Measurements from ENCODE around the gene SH3PXD2A.

The SH3PXD2A gene

GRCh38 chr10:103798511-103798910 lies 56.9 kb downstream of the SH3PXD2A start:
- Mint-ChIP-seq H3K4me1 (peaks cover 7% of the 10 kb centered on the region), H3K4me3 (no peak overlapping the region), H3K36me3 (no peaks in the 10 kb centered on the region), H3K9me3 (no peaks in the 10 kb centered on the region), H3K27ac (no peak overlapping the region), H3K27me3 (peaks cover 7% of the 10 kb centered on the region)
- ATAC-seq (ENCODE audit: low read depth) (no peak), DNase-seq (ENCODE audit: low spot score in 2 of 2) (no peak)

GRCh38 chr10:103797857-103798256 lies 57.5 kb downstream of the SH3PXD2A start:
- DNase-seq (ENCODE audit: low spot score in 2 of 2) (no peak), ATAC-seq (ENCODE audit: low read depth) (no peak)
- H3K36me3 Mint-ChIP-seq = no peaks in the 10 kb centered on the region
- peaks cover 7% of the 10 kb centered on the region for H3K4me1 Mint-ChIP-seq
- no peak overlapping the region for H3K27ac Mint-ChIP-seq
- H3K9me3 Mint-ChIP-seq = no peaks in the 10 kb centered on the region
- no peak overlapping the region for H3K4me3 Mint-ChIP-seq
- H3K27me3 Mint-ChIP-seq = peaks cover 7% of the 10 kb centered on the region

GRCh38 chr10:103795634-103796270 lies 59.6 kb downstream of the SH3PXD2A start:
- H3K9me3 Mint-ChIP-seq = no peaks in the 10 kb centered on the region
- H3K4me3 Mint-ChIP-seq = no peak overlapping the region
- peaks cover 3% of the 10 kb centered on the region for H3K4me1 Mint-ChIP-seq
- H3K27ac Mint-ChIP-seq = no peak overlapping the region
- no peaks in the 10 kb centered on the region for H3K36me3 Mint-ChIP-seq
- peaks cover 7% of the 10 kb centered on the region for H3K27me3 Mint-ChIP-seq
- ATAC-seq (ENCODE audit: low read depth) (no peak), DNase-seq (ENCODE audit: low spot score in 2 of 2) (no peak)

GRCh38 chr10:103794996-103795395 lies 60.4 kb downstream of the SH3PXD2A start:
- ATAC-seq (ENCODE audit: low read depth) (no peak), DNase-seq (ENCODE audit: low spot score in 2 of 2) (no peak)
- Mint-ChIP-seq H3K36me3 (no peaks in the 10 kb centered on the region), H3K4me1 (peaks cover 2% of the 10 kb centered on the region), H3K27me3 (peaks cover 7% of the 10 kb centered on the region), H3K27ac (no peak overlapping the region), H3K4me3 (no peak overlapping the region), H3K9me3 (no peaks in the 10 kb centered on the region)

- DNase-seq (ENCODE audit: low spot score in 2 of 2) = no peak
- Mint-ChIP-seq H3K36me3 (no peaks in the 10 kb centered on the region), H3K27ac (no peak overlapping the region), H3K9me3 (no peaks in the 10 kb centered on the region), H3K27me3 (peaks cover 7% of the 10 kb centered on the region), H3K4me1 (peaks cover 2% of the 10 kb centered on the region), H3K4me3 (no peak overlapping the region)
- ATAC-seq (ENCODE audit: low read depth) = no peak
These were observed 61.2 kb downstream of the SH3PXD2A start for GRCh38 chr10:103793920-103794883.

- Mint-ChIP-seq H3K9me3 (no peaks in the 10 kb centered on the region), H3K27ac (no peak overlapping the region), H3K27me3 (peaks cover 8% of the 10 kb centered on the region), H3K4me3 (no peak overlapping the region), H3K36me3 (no peaks in the 10 kb centered on the region), H3K4me1 (peaks cover 2% of the 10 kb centered on the region)
- ATAC-seq (ENCODE audit: low read depth) (no peak), DNase-seq (ENCODE audit: low spot score in 2 of 2) (no peak)
These were observed 61.9 kb downstream of the SH3PXD2A start for GRCh38 chr10:103793429-103793828.

- no peak for DNase-seq (ENCODE audit: low spot score in 2 of 2)
- no peak for ATAC-seq (ENCODE audit: low read depth)
- Mint-ChIP-seq H3K27ac (no peak overlapping the region), H3K27me3 (peaks cover 8% of the 10 kb centered on the region), H3K4me1 (peaks cover 2% of the 10 kb centered on the region), H3K4me3 (no peak overlapping the region), H3K36me3 (no peaks in the 10 kb centered on the region), H3K9me3 (no peaks in the 10 kb centered on the region)
These were observed 62.8 kb downstream of the SH3PXD2A start for GRCh38 chr10:103792547-103792946.

- H3K9me3 Mint-ChIP-seq = no peaks in the 10 kb centered on the region
- no peak overlapping the region for H3K4me3 Mint-ChIP-seq
- peaks cover 8% of the 10 kb centered on the region for H3K27me3 Mint-ChIP-seq
- H3K36me3 Mint-ChIP-seq = no peaks in the 10 kb centered on the region
- H3K27ac Mint-ChIP-seq = no peak overlapping the region
- no peak for DNase-seq (ENCODE audit: low spot score in 2 of 2)
- ATAC-seq (ENCODE audit: low read depth) = no peak
- H3K4me1 Mint-ChIP-seq = peaks cover 2% of the 10 kb centered on the region
These were observed 63.5 kb downstream of the SH3PXD2A start for GRCh38 chr10:103791858-103792257.

- peaks cover 2% of the 10 kb centered on the region for H3K4me1 Mint-ChIP-seq
- DNase-seq (ENCODE audit: low spot score in 2 of 2) (no peak), ATAC-seq (ENCODE audit: low read depth) (no peak)
- peaks cover 6% of the 10 kb centered on the region for H3K27me3 Mint-ChIP-seq
- H3K4me3 Mint-ChIP-seq = no peak overlapping the region
- no peaks in the 10 kb centered on the region for H3K9me3 Mint-ChIP-seq
- H3K27ac Mint-ChIP-seq = no peak overlapping the region
- no peaks in the 10 kb centered on the region for H3K36me3 Mint-ChIP-seq
These were observed 64.1 kb downstream of the SH3PXD2A start for GRCh38 chr10:103791291-103791690.

- DNase-seq (ENCODE audit: low spot score in 2 of 2) = no peak
- peaks cover 5% of the 10 kb centered on the region for H3K27me3 Mint-ChIP-seq
- no peak overlapping the region for H3K4me3 Mint-ChIP-seq
- peaks cover under 1% of the 10 kb centered on the region for H3K4me1 Mint-ChIP-seq
- H3K36me3 Mint-ChIP-seq = no peaks in the 10 kb centered on the region
- H3K9me3 Mint-ChIP-seq = no peaks in the 10 kb centered on the region
- H3K27ac Mint-ChIP-seq = no peak overlapping the region
- ATAC-seq (ENCODE audit: low read depth) = no peak
These were observed 64.8 kb downstream of the SH3PXD2A start for GRCh38 chr10:103790580-103790979.

- no peak for ATAC-seq (ENCODE audit: low read depth)
- H3K27me3 Mint-ChIP-seq = peaks cover 8% of the 10 kb centered on the region
- no peaks in the 10 kb centered on the region for H3K4me1 Mint-ChIP-seq
- H3K36me3 Mint-ChIP-seq = no peaks in the 10 kb centered on the region
- no peak overlapping the region for H3K4me3 Mint-ChIP-seq
- no peaks in the 10 kb centered on the region for H3K9me3 Mint-ChIP-seq
- no peak for DNase-seq (ENCODE audit: low spot score in 2 of 2)
- no peak overlapping the region for H3K27ac Mint-ChIP-seq
These were observed 65.6 kb downstream of the SH3PXD2A start for GRCh38 chr10:103789771-103790201.

GRCh38 chr10:103789161-103789560 lies 66.2 kb downstream of the SH3PXD2A start:
- Mint-ChIP-seq H3K9me3 (no peaks in the 10 kb centered on the region), H3K27ac (no peak overlapping the region)

GRCh38 chr10:103787331-103787730 lies 68.0 kb downstream of the SH3PXD2A start:
- Mint-ChIP-seq H3K27ac (no peak overlapping the region), H3K4me3 (no peak overlapping the region), H3K36me3 (no peaks in the 10 kb centered on the region), H3K4me1 (peaks cover 2% of the 10 kb centered on the region), H3K27me3 (peaks cover 15% of the 10 kb centered on the region), H3K9me3 (no peaks in the 10 kb centered on the region)
- no peak for ATAC-seq (ENCODE audit: low read depth)
- no peak for DNase-seq (ENCODE audit: low spot score in 2 of 2)

More at GRCh38 chr10:103789161-103789560, 66.2 kb downstream of the SH3PXD2A start:
- H3K27me3 Mint-ChIP-seq = peaks cover 12% of the 10 kb centered on the region
- no peak overlapping the region for H3K4me3 Mint-ChIP-seq
- H3K36me3 Mint-ChIP-seq = no peaks in the 10 kb centered on the region
- no peak for DNase-seq (ENCODE audit: low spot score in 2 of 2)
- peaks cover 2% of the 10 kb centered on the region for H3K4me1 Mint-ChIP-seq
- no peak for ATAC-seq (ENCODE audit: low read depth)

- no peak for ATAC-seq (ENCODE audit: low read depth)
- Mint-ChIP-seq H3K27ac (no peak overlapping the region), H3K27me3 (peaks cover 15% of the 10 kb centered on the region)
These were observed 69.4 kb downstream of the SH3PXD2A start for GRCh38 chr10:103786020-103786419.

More at GRCh38 chr10:103786020-103786419, 69.4 kb downstream of the SH3PXD2A start:
- H3K4me3 Mint-ChIP-seq = no peak overlapping the region
- H3K4me1 Mint-ChIP-seq = peaks cover 2% of the 10 kb centered on the region
- no peaks in the 10 kb centered on the region for H3K9me3 Mint-ChIP-seq
- no peaks in the 10 kb centered on the region for H3K36me3 Mint-ChIP-seq
- no peak for DNase-seq (ENCODE audit: low spot score in 2 of 2)
